Muscle of leg (tissue), 11 donors: ENCODE measurements around the gene COX4I2. TPM values are rescaled to one million over a fixed set of nuclear protein-coding genes. Genes with fewer than 3 reads are reported as not detected.
"Not testable (repeated sequence)": the region's sequence is repeated elsewhere in the genome, so short reads cannot be mapped to it uniquely, and the experiment has no call there.

ENCODE experiments used
- DNase-seq: peaks from one replicate; pipeline ENCODE4 v3.0.0; 2013
- H3K27ac ChIP-seq: one replicate; pipeline ENCODE4 v1.5.1; 2013; ENCODE audit warnings: mild to moderate bottlenecking, low read length, control low read depth
- H3K27me3 ChIP-seq: one replicate; pipeline ENCODE4 v1.6.1; 2013; ENCODE audit warnings: low read length; ENCODE audit not compliant: control insufficient read depth, insufficient read depth
- H3K36me3 ChIP-seq: one replicate; pipeline ENCODE4 v1.6.1; 2013; ENCODE audit warnings: low read length; ENCODE audit not compliant: control insufficient read depth, insufficient read depth
- H3K4me1 ChIP-seq: one replicate; pipeline ENCODE4 v1.6.1; 2013; ENCODE audit warnings: low read length; ENCODE audit not compliant: control insufficient read depth, insufficient read depth
- H3K4me3 ChIP-seq: one replicate; pipeline ENCODE4 v1.5.1; 2013; ENCODE audit warnings: low read length, control low read depth
- H3K9me3 ChIP-seq: replicated peaks from 2 replicates; pipeline ENCODE4 v1.6.1; 2013; ENCODE audit warnings: low read depth, low read length; ENCODE audit not compliant: control insufficient read depth
- WGBS: methylation state at CpG from one replicate; pipeline ENCODE4 v1.1.5; 2013; ENCODE audit warnings: missing lambda C conversion rate; ENCODE audit not compliant: insufficient coverage; 5-methylcytosine and 5-hydroxymethylcytosine counted together
- polyA plus RNA-seq, 8 donors: library from polyadenylated mRNA; unstranded; fragments of 120-200 nt; gene quantifications; one replicate each; pipeline versions ENCODE4 v1.2.1 to v1.2.3, GENCODE V29; 2013; ENCODE audit warnings: inconsistent platforms in 1 of 8, low replicate concordance in 1 of 8; ENCODE audit not compliant: insufficient read length in 8 of 8, insufficient read depth in 1 of 8
- total RNA-seq: library from RNA; stranded (reverse); fragments of 120-200 nt; gene quantifications from one replicate; pipeline ENCODE4 v1.2.4, GENCODE V29; 2013

COX4I2 gene
- total and polyA plus RNA-seq, 9 donors, result 7.0 to 12.5 (median 8.7) TPM

DNA sequence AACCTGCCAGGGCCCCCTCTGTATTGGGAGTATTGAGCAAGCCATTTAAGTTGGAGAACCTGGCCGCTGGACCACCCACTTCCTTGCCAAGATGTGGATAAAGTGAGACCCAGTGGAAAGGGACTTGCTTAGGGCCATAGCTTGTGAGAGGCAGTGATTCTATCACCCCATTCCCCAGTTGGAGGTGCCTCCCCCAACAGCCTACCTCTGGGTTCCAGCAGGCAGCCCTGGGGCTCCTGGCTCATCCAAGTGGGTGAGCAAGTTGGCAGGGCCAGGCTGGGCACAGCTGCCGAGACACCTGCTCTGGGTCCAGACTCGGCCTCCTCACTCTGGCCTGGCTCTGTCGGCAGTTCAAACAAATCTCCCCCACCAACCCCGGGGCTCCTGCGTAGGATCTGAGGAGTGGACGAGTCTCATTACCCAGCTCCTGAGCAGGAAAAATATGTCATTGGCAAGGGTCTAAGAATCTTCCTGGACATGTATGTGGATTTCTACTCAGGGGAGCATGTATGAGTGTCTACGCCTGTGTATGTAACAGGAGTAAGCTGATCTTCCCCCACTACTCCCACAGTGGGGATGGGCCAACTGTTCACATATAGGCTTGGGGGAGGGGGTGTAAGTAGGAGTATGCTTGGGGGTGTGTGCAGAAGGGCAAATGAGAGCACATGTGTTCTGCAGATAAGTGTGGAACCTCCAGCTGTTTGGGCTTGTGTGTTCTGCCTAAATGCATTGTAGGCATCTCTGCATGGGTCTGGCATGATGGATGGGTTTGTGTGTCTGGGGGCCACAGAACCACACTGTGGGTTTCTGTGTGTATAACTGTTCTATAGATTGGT is 30.7 kb upstream of the COX4I2 start:
- peaks cover 12% of the 10 kb centered on the region for H3K27me3 ChIP-seq
- 24% methylated on average over 2 of the region's 8 CpGs for WGBS
- H3K9me3 ChIP-seq, result no peaks in the 10 kb centered on the region
- peak overlapping the region; percentile 82 for H3K4me3 ChIP-seq
- H3K27ac ChIP-seq, result peak overlapping the region; percentile 92
- H3K4me1 ChIP-seq, result peaks cover 59% of the 10 kb centered on the region
- H3K36me3 ChIP-seq, result no peaks in the 10 kb centered on the region
- peak; percentile 91 for DNase-seq

DNA sequence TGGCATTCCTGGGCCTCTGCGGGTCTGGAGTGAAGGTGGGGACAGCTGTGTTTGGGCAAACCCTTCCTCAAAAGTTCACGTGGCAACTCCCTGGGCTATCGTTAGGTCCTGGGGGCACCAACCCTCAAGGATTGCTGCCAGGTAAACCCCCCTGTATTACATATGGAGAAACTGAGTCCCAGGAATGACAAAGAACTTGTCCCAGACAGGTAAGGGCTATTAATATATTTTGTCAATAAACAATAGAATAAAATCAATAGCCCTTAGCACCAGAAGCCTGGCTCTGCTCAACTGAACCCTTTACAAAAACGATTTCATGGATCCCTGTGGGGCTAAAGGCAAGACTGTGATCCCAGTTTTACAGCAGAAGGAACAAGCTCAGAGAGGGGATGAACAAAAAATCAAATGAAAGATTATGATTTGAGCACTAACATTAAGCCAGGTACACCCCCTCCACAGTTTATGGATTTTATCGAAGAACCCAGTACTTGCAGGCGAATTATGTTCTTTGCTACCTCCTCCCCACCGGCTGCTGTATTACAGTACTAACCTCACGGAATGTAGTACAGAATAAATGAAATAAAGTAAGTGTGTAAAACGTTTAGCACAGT is 30.0 kb upstream of the COX4I2 start:
- peaks cover 61% of the 10 kb centered on the region for H3K4me1 ChIP-seq
- H3K4me3 ChIP-seq, result peak overlapping the region; percentile 82
- H3K27ac ChIP-seq, result peak overlapping the region; percentile 92
- WGBS, result no CpG with 5 or more reads among the region's 9 CpGs
- peaks cover 12% of the 10 kb centered on the region for H3K27me3 ChIP-seq
- H3K9me3 ChIP-seq, result no peaks in the 10 kb centered on the region
- peak; percentile 70 for DNase-seq
- no peaks in the 10 kb centered on the region for H3K36me3 ChIP-seq

DNA sequence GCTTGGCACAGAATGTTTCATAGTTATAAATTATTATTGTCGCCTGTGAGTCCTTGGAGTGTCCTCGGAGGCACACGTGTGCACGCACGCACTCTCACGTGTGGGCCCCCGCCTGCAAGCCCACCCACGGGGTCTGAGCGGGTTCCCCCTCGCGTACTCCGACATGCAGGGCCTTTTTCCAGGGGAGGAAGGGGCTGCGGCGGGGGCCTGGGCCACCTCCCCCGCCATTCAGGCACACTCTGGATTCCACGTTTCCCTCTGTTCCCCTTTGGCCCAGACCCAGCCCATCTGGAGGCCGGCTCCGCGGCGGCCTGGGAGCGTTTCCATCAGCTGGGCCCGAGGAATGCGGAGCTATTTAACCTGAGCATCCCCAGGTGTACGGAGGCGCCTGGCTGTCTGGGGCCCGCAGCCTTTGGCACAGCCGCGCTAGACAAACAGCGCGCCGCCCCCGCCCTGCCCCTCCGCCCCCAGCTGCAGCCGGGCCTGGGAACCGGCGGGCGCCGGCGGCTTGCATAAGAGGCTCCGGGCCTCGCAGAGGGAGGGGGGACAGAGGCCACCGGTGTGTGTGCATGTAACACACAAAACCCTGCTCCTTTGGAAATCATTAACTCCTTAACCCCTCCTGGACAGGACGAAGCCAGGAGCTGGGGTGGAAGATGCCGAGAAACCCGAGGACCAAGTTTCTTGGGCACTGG is 29.3 kb upstream of the COX4I2 start:
- H3K27ac ChIP-seq, result peak overlapping the region; percentile 92
- under 1% methylated on average over 27 of the region's 45 CpGs for WGBS
- peak; percentile 93 for DNase-seq
- no peaks in the 10 kb centered on the region for H3K9me3 ChIP-seq
- H3K4me1 ChIP-seq, result peaks cover 56% of the 10 kb centered on the region
- no peak overlapping the region for H3K4me3 ChIP-seq
- no peaks in the 10 kb centered on the region for H3K36me3 ChIP-seq
- H3K27me3 ChIP-seq, result peaks cover 12% of the 10 kb centered on the region

DNA sequence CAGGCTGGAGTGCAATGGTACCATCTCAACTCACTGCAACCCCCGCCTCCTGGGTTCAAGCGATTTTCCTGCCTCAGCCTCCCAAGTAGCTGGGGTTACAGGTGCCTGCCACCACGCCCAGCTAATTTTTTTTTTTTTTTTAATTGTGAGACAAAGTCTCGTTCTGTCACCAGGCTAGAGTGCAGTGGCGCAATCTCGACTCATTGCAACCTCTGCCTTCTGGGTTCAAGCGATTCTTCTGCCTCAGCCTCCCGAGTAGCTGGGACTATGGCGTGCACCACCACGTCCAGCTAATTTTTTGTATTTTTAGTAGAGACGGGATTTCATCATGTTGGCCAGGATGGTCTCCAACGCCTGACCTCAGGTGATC is 25.5 kb upstream of the COX4I2 start:
- WGBS, result 90% methylated on average over 10 of the region's 12 CpGs
- H3K27me3 ChIP-seq, H3K27ac ChIP-seq, H3K36me3 ChIP-seq, H3K4me3 ChIP-seq, H3K9me3 ChIP-seq, DNase-seq: not testable (repeated sequence)
- H3K4me1 ChIP-seq, result peaks cover 29% of the 10 kb centered on the region

DNA sequence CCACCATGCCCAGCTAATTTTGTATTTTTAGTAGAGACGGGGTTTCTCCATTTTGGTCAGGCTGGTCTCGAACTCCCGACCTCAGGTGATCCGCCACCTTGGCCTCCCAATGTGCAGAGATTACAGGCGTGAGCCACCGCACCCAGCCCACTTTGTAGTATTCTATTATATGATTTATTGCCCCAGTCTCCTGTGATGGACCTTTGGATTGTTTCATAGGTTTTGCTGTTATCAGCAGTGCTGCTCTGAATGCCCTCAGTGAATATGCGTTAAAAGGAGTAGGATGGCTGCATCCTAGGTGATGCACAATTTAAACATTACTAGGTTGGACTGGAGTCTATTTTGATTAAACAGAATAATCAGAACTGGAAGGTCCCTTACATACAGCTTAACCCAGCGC is 22.3 kb upstream of the COX4I2 start:
- Histone ChIP-seq H3K4me1 (peaks cover 8% of the 10 kb centered on the region), H3K36me3 (no peaks in the 10 kb centered on the region), H3K27ac (no peak overlapping the region), H3K9me3 (no peaks in the 10 kb centered on the region), H3K4me3 (no peak overlapping the region), H3K27me3 (no peaks in the 10 kb centered on the region)
- WGBS, result no CpG with 5 or more reads among the region's 8 CpGs
- DNase-seq, result no peak

DNA sequence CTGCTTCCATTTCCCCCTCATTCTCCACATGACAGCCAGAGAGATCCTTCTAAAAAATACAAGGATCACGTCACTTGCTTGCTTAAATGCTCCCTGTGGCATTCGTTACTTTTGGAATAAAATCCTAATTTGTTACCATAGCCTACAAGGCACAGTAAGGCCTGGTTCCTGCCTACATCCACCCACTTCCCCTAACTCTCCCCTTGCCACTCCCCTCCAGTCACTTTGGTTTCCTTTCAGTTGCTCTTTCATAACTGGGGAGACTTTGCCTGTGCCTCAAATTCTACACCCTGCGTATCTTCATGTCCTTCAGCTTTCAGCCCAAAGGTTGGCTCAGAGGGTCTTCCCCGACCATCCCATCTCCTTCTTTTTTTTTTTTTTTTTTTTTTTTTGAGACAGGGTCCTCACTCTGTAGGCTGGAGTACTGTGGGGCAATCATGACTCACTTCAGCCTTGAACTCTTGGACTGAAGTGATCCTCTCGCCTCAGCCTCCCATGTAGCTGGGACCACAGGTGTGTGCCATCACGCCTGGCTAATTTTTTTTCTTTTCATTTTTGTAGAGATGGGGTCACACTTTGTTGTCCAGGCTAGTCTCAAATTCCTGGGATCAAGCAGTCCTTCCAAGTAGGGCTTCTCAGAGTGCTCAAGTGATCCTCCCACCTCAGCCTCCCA is 20.1 kb upstream of the COX4I2 start:
- H3K4me1 ChIP-seq, result peaks cover 4% of the 10 kb centered on the region
- no peaks in the 10 kb centered on the region for H3K9me3 ChIP-seq
- WGBS, result 87% methylated on average over 4 of the region's 6 CpGs
- H3K4me3 ChIP-seq, result no peak overlapping the region
- H3K36me3 ChIP-seq, result no peaks in the 10 kb centered on the region
- no peak for DNase-seq
- H3K27ac ChIP-seq, result no peak overlapping the region
- H3K27me3 ChIP-seq, result no peaks in the 10 kb centered on the region

DNA sequence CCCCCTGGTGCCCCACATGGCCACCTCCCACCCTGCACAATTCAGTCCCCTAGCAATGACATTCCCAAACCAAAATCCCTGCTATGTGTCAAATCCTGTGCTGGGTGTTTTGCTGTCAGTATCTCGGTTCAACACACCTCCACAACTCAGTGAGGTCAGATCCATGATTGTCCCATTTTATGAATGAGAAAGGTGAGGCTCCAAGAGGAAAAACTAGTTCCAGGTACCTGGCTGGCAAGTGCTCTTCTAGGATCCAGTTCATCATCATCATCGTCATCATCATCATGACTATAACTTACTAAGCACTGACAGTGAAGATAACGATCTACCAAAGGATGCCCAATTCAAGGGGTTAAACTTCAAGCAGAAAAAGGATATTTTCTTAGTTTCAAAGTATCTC is 17.5 kb upstream of the COX4I2 start:
- no peak overlapping the region for H3K27ac ChIP-seq
- peaks cover 3% of the 10 kb centered on the region for H3K4me1 ChIP-seq
- no peaks in the 10 kb centered on the region for H3K27me3 ChIP-seq
- no peak overlapping the region for H3K4me3 ChIP-seq
- no peaks in the 10 kb centered on the region for H3K9me3 ChIP-seq
- no peaks in the 10 kb centered on the region for H3K36me3 ChIP-seq
- no CpG with 5 or more reads among the region's 3 CpGs for WGBS
- DNase-seq, result no peak

DNA sequence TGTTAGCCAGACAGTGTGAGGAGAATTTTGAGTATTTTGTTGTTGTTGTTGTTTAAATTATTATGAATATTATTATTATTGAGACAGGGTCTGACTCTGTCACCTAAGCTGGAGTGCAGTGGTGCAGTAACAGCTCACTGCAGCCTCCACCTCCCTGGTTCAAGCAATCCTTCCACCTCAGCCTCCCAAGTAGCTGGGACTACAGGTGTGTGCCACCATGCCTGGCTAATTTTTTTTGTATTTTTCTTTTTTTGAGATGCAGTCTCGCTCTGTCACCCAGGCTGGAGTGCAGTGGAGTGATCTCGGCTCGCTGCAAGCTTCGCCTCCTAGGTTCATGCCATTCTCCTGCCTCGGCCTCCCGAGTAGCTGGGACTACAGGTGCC is 14.6 kb upstream of the COX4I2 start:
- H3K27ac ChIP-seq, H3K4me1 ChIP-seq, H3K27me3 ChIP-seq, DNase-seq, H3K36me3 ChIP-seq, H3K4me3 ChIP-seq, H3K9me3 ChIP-seq: not testable (repeated sequence)
- WGBS, result 100% methylated on average over 4 of the region's 6 CpGs

DNA sequence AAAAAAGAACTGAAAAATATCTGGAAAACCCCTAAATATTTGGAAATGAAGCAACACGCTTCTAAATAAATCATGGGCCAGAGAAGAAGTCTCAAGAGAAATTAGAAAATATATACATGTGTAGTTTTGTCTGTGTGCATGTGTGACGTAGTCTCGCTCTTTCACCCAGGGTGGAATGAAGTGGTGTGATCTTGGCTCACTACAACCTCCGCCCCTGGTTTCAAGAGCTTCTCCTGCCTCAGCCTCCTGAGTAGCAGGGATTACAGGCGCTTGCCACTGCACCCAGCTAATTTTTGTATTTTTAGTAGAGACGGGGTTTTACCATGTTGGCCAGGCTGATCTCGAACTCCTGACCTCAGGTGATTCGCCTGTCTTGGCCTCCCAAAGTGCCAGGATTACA is 11.2 kb upstream of the COX4I2 start:
- not testable (repeated sequence) for DNase-seq, H3K9me3 ChIP-seq, H3K4me1 ChIP-seq, H3K36me3 ChIP-seq, H3K27me3 ChIP-seq, H3K27ac ChIP-seq, H3K4me3 ChIP-seq
- 82% methylated on average over 4 of the region's 8 CpGs for WGBS

DNA sequence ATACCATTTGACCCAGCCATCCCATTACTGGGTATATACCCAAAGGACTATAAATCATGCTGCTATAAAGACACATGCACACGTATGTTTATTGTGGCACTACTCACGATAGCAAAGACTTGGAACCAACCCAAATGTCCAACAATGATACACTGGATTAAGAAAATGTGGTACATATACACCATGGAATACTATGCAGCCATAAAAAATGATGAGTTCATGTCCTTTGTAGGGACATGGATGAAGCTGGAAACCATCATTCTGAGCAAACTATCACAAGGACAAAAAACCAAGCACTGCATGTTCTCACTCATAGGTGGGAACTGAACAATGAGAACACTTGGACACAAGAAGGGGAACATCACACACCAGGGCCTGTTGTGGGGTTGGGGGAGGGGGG is 9.7 kb upstream of the COX4I2 start:
- H3K9me3 ChIP-seq, H3K27me3 ChIP-seq, H3K4me1 ChIP-seq, DNase-seq, H3K36me3 ChIP-seq, H3K4me3 ChIP-seq, H3K27ac ChIP-seq: not testable (repeated sequence)
- no CpG with 5 or more reads among the region's 2 CpGs for WGBS
